DND-41 (cell line): ENCODE data around the gene ANK3.

Experiments used
- ATAC-seq: fragments of 200-7000 bp; cut with Tn5 transposase; 3 replicates; pipeline ENCODE4 v1.9.1; 2021; ENCODE audit warnings: low read depth; ENCODE audit not compliant: insufficient read depth
- DNase-seq: peaks from one replicate; pipeline ENCODE4 v3.0.0-alpha.2; 2020
- H2AFZ ChIP-seq: 2 replicates; pipeline ENCODE4 v1.6.0; 2012; ENCODE audit warnings: low read depth, low read length
- H3K27ac ChIP-seq: 2 replicates; pipeline ENCODE4 v1.5.1; 2012; ENCODE audit warnings: low read length, inconsistent platforms
- H3K27me3 ChIP-seq: fragments of 200-600 bp; sonication (generic); 2 replicates; pipeline ENCODE4 v1.6.0; 2012; ENCODE audit warnings: low read length, mild to moderate bottlenecking, inconsistent platforms; ENCODE audit not compliant: insufficient read depth, poor library complexity
- H3K36me3 ChIP-seq: 2 replicates; pipeline ENCODE4 v1.5.1; 2012; ENCODE audit warnings: low read length, inconsistent platforms; ENCODE audit not compliant: insufficient read depth
- H3K4me1 ChIP-seq: 2 replicates; pipeline ENCODE4 v1.5.1; 2012; ENCODE audit warnings: mild to moderate bottlenecking, low read length; ENCODE audit not compliant: insufficient read depth
- H3K4me2 ChIP-seq: 2 replicates; pipeline ENCODE4 v1.6.0; 2012; ENCODE audit warnings: mild to moderate bottlenecking, moderate library complexity, low read length, inconsistent platforms; ENCODE audit not compliant: insufficient read depth
- H3K4me3 ChIP-seq, 2 experiments: fragments of 200-600 bp in 1 of 2; shearing (Covaris generic) in 1 of 2; 2 replicates each; pipeline ENCODE4 v1.5.1; 2012 to 2016; ENCODE audit warnings: inconsistent platforms in 2 of 2, low read length in 2 of 2, mild to moderate bottlenecking in 2 of 2, low read depth in 1 of 2, moderate library complexity in 1 of 2
- H3K79me2 ChIP-seq: 2 replicates; pipeline ENCODE4 v1.6.0; 2012; ENCODE audit warnings: low read length, inconsistent platforms; ENCODE audit not compliant: insufficient read depth
- H3K9ac ChIP-seq: 2 replicates; pipeline ENCODE4 v1.6.0; 2012; ENCODE audit warnings: low read depth, mild to moderate bottlenecking, inconsistent platforms, low read length, moderate library complexity
- H3K9me3 ChIP-seq: 2 replicates; pipeline ENCODE4 v1.5.1; 2012; ENCODE audit warnings: low read length, moderate library complexity, mild to moderate bottlenecking, inconsistent platforms; ENCODE audit not compliant: insufficient read depth, severe bottlenecking
- H4K20me1 ChIP-seq: 2 replicates; pipeline ENCODE4 v1.6.0; 2012; ENCODE audit warnings: low read length; ENCODE audit not compliant: insufficient read depth
- EZH2 ChIP-seq: IDR thresholded peaks from 3 replicates; pipeline ENCODE4 v1.6.1; 2012; ENCODE audit warnings: borderline replicate concordance, low read depth, mild to moderate bottlenecking, moderate library complexity, low read length, inconsistent platforms; ENCODE audit not compliant: severe bottlenecking
- TF ChIP-seq, protein P1 (sequence below): IDR thresholded peaks from 2 replicates; pipeline ENCODE4 v1.5.1; 2012; ENCODE audit warnings: borderline replicate concordance, low read length, moderate library complexity, mild to moderate bottlenecking; ENCODE audit not compliant: poor library complexity, severe bottlenecking; ENCODE audit errors: extremely low read depth

Gene ANK3

GRCh38 chr10:60419249-60419648 is 29.6 kb upstream of the ANK3 start:
- Histone ChIP-seq H3K4me3 (no peak overlapping the region), H3K79me2 (no peaks in the 10 kb centered on the region), H3K9me3 (no peaks in the 10 kb centered on the region), H3K4me1 (no peaks in the 10 kb centered on the region), H2AFZ (no peak overlapping the region), H4K20me1 (no peaks in the 10 kb centered on the region), H3K27ac (no peak overlapping the region), H3K36me3 (no peaks in the 10 kb centered on the region), H3K27me3 (no peaks in the 10 kb centered on the region), H3K9ac (no peak overlapping the region), H3K4me2 (no peak overlapping the region)
- ATAC-seq, result no peak
- no peak for DNase-seq
- TF ChIP-seq EZH2, result no peak
- TF ChIP-seq, protein P1, sequence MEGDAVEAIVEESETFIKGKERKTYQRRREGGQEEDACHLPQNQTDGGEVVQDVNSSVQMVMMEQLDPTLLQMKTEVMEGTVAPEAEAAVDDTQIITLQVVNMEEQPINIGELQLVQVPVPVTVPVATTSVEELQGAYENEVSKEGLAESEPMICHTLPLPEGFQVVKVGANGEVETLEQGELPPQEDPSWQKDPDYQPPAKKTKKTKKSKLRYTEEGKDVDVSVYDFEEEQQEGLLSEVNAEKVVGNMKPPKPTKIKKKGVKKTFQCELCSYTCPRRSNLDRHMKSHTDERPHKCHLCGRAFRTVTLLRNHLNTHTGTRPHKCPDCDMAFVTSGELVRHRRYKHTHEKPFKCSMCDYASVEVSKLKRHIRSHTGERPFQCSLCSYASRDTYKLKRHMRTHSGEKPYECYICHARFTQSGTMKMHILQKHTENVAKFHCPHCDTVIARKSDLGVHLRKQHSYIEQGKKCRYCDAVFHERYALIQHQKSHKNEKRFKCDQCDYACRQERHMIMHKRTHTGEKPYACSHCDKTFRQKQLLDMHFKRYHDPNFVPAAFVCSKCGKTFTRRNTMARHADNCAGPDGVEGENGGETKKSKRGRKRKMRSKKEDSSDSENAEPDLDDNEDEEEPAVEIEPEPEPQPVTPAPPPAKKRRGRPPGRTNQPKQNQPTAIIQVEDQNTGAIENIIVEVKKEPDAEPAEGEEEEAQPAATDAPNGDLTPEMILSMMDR, result no peak

- DNase-seq (no peak), ATAC-seq (no peak)
- H3K4me3 ChIP-seq, result no peak overlapping the region
- H3K9ac ChIP-seq, result no peak overlapping the region
- no peaks in the 10 kb centered on the region for H3K36me3 ChIP-seq
- TF ChIP-seq EZH2, result no peak
- TF ChIP-seq, protein P1, result no peak
- H2AFZ ChIP-seq, result no peak overlapping the region
- no peak overlapping the region for H3K4me2 ChIP-seq
- no peaks in the 10 kb centered on the region for H3K79me2 ChIP-seq
- H3K27ac ChIP-seq, result no peak overlapping the region
- H4K20me1 ChIP-seq, result no peaks in the 10 kb centered on the region
- no peaks in the 10 kb centered on the region for H3K9me3 ChIP-seq
- no peaks in the 10 kb centered on the region for H3K4me1 ChIP-seq
- H3K27me3 ChIP-seq, result no peaks in the 10 kb centered on the region
These were observed 28.2 kb upstream of the ANK3 start for GRCh38 chr10:60417901-60418300.

DNA sequence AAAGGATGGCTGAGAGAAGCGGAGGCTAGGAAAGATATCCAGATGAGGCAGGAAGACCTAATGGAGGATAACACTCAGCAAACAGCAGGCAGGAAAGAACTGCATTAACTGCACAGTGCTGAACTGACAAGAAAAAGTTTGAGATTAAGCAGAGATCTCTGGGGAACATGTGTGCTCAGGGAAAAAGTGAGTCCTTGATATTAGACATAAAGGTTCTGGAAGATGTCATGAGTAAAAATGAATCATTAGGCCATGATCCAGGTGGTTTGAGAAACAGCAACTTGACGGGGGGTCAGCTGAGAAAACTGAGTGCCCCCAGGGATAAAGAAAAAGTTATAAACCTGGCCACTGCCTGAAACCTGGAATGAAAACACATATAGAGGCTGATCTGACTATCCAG is 27.3 kb upstream of the ANK3 start:
- no peak overlapping the region for H3K27ac ChIP-seq
- no peak overlapping the region for H3K4me2 ChIP-seq
- H3K4me3 ChIP-seq, result no peak overlapping the region
- no peaks in the 10 kb centered on the region for H4K20me1 ChIP-seq
- no peaks in the 10 kb centered on the region for H3K9me3 ChIP-seq
- no peak overlapping the region for H3K9ac ChIP-seq
- TF ChIP-seq EZH2, result no peak
- TF ChIP-seq, protein P1, result no peak
- no peak for DNase-seq
- H3K4me1 ChIP-seq, result no peaks in the 10 kb centered on the region
- no peak overlapping the region for H2AFZ ChIP-seq
- no peak for ATAC-seq
- H3K79me2 ChIP-seq, result no peaks in the 10 kb centered on the region
- no peaks in the 10 kb centered on the region for H3K27me3 ChIP-seq
- H3K36me3 ChIP-seq, result no peaks in the 10 kb centered on the region
